Hematopoietic multipotent progenitor cell (in vitro differentiated cells): ENCODE data around the gene HSFX2. TPM values are rescaled to one million over a fixed set of nuclear protein-coding genes. Genes with fewer than 3 reads are reported as not detected.
"Not testable (repeated sequence)": the region's sequence is repeated elsewhere in the genome, so short reads cannot be mapped to it uniquely, and the experiment has no call there.

ENCODE experiments used
- DNase-seq, 3 donors: peaks; one replicate each; pipeline ENCODE4 v3.0.0-alpha.2; 2011 to 2015; ENCODE audit warnings: low read depth in 2 of 3, low spot score in 2 of 3
- total RNA-seq: library from RNA; depleted of rRNA; stranded (reverse); fragments of >200 nt; gene quantifications from one replicate; pipeline ENCODE4 v1.2.3, GENCODE V29; 2012

The HSFX2 gene, protein sequence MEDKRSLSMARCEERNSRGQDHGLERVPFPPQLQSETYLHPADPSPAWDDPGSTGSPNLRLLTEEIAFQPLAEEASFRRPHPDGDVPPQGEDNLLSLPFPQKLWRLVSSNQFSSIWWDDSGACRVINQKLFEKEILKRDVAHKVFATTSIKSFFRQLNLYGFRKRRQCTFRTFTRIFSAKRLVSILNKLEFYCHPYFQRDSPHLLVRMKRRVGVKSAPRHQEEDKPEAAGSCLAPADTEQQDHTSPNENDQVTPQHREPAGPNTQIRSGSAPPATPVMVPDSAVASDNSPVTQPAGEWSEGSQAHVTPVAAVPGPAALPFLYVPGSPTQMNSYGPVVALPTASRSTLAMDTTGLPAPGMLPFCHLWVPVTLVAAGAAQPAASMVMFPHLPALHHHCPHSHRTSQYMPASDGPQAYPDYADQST
- not detected for total RNA-seq

DNA sequence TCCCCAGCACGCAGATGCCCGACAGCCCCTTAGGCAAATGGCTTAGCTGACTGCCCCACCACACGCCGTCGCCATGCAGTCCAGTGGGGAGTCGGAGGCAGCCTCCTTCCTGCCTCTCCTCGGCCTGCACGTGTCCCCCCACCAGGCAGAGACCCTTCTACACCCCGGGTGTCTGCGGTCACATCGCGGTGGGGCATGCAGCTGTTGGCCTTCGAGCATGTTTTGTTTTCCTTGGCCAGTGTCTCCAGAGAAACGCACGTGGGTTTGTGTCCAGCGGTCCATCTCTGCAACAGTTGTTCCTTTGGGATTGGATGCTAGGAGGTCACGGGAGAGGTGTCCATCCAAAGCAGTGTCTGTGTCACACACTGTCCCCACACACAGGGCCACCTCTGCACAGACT lies at the start of gene HSFX2:
Gene HSFX2 (minus strand): TSS at position 101 of the 400 bp plus-strand sequence. CDS start 614 bp downstream, outside the sequence.
- DNase-seq, result not testable (repeated sequence)

DNA sequence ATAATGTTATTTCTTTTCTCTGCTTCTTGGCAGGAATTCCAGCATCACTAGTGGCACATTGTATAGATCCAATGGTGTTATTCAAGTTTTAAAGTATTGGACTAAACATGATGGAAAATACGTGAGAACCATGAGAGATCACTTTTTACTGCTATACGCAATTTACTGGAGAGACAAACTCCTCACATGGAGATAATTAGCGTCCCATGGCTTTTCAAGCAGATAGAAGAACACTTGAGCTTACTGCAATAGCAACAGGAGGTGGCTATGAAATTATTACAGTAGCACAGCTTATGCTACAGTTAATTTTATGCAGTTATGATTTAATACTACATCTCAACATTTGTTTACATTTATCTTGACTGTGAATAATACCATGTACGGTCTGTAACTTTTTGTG lies 48.4 kb upstream of the HSFX2 start:
- no peak for DNase-seq

DNA sequence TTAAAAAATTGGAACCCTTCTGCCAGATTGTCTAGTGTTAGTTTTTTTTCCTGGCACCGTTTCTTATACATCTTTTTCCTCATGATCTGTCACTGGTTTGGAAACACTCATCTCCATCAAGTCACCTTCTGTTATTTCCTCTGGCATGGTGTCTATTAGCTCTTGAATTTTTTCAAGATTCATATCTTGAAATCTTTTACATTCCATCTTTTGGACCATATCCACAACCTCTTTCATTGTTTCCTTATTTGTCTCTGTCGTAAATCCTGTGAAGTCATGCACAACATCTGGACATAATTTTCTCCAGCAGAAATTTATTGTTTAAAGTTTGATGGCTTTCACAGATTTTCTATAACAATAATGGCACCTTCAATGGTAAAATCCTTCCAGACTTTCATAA lies 46.7 kb upstream of the HSFX2 start:
- DNase-seq, result no peak

DNA sequence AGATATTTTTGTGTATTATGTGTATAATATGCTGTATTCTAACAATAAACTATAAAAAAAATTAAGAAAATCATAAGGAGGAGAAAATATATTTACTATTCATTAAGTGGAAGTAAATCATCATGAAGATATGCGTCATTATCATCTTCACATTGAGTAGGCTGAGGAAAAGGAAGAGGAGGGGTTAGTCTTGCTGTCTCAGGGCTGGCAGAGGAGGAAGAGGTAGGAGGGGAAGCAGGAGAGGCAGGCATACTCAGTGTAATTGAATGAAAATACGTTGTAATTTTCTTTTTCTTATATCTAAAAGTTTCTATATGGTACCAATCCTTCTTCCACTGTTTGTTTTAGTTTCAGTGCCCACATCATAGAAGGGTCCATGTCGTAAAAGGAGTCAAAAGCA lies 46.3 kb upstream of the HSFX2 start:
- no peak for DNase-seq

DNA sequence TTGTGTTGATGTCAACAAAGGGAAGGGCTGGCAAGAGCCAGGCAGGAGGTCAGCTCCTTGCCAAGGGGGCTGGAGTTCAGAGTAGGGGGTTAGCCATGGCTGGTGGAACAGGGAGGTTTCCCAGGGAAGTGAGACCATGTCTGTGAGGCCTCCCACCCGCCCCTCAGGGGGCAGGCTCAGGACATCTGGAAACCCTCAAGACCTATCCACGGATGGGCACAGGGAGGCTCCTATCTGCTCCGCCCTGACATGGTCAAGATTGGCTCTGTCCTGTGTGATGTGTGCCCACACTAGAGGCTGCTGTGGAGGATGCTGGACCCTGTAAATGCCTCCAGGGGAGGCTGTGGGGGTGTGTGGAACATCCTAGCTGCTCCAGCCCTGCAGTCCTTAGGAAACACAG lies 44.5 kb upstream of the HSFX2 start:
- DNase-seq, result no peak

DNA sequence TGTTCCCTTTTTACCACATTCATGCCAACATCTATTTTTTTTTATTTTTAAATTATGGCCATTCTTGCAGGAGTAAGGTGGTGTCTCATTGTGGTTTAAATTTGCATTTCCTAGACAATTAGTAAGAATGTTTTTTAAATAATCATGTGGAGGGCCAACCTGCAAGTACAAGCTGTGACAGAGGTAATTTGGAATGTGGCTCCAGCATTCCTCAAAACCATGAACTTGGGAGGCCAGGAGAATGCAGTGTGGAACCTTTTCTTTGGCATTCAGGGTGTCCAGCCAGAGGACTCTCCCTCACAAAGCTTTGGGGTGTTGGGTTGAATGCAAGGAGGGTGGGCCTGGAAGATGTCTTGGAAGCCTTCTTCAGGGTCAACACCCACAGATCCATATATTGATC lies 43.7 kb upstream of the HSFX2 start:
- DNase-seq, result no peak

DNA sequence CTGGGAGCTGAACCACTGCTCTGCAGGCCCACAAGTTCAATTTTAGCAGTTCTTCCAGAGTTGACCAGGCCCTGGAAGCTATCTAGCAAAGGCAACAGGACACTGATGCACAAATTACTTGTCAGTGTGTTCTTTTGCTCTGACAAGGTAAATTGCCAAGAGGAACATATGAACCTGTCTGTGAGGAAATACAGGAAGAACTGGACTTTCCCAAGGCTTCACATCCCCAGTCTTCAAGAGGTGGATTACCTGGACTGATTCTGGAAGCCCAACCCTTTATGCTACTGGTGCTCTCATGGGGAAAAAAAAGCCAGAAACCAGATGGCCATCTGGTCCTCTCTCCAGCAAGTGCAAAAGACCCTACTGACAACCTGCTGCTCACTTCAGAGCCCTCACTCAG lies 38.4 kb upstream of the HSFX2 start:
- DNase-seq, result no peak

DNA sequence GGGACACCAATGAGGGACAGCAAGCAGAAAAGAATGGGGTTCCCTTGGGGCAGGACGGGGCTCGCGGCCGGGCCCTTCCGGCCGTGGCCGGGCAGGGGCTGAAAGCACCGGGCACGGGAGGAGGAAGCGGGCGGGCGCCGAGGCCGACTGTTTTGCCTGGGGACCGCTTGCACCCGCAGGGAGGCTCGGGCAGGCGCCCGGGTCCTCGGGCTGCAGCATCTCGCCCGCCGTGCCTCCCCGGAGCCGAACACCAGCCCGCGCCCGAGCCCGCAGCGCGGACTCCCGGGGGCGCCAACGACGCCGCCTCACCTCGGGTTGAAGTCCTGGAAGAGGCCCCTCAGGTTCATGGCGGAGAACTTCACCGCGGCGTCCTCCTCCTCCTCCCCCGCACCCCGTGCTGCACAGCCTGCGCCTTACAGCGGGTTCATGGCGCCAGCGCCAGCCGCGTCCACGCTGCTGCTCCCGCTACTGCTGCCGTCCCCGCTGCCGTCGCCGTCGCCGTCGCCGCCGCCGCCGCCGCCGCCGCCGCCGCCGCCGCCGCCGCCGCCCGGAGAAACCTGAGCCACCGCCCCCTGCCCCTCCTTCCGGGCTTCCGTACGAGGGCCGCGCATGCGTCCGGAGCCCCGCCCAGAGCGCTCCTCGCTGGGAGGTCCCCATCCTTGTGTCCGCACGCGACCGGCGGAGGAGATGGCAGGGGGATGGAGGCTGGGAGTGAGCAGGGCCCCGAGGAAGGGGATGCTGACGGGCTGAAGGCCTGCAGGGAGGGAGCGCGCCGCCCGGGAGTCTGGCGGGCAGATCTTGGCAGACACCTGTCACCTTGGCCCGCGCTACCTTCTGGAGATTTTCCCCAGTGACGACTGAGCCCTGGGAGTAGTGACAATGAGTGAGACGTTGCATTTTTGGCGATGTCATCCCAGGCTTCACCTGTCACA lies 36.4 kb upstream of the HSFX2 start, which contains the start of gene TMEM185A:
Gene TMEM185A (minus strand): TSS at position 559 of the 932 bp plus-strand sequence. CDS start 212 bp downstream, at position 347.
- peak; percentile 51 to 70 (median 67) for DNase-seq

DNA sequence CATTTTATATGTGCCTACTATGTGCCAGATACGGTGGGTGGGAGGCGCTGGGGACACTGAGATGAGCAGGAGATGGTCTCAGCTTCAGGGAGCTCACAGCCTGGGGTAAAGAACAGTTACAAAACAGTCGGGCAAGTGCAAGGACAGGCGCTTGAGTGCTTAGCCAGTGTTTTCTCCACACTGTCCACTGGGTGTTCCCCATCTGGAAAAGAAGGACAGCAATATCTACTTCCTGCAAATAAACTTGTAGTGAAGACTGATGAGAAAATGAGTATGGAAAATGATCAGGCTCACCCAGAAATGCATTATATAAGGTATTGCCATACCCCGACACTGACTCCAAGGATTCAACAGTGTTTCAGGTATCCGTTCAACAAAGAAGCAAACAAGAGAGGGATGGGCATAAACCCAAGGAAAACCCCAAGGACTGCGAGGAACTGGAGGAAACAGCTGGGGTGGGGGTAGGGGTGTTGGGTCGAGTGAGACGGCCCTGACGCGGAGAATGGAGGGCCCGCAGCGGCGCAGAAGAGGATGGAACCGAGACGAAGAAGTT lies 35.6 kb upstream of the HSFX2 start:
- DNase-seq, result peak in 2 of 3 donors; percentile 12 to 55

DNA sequence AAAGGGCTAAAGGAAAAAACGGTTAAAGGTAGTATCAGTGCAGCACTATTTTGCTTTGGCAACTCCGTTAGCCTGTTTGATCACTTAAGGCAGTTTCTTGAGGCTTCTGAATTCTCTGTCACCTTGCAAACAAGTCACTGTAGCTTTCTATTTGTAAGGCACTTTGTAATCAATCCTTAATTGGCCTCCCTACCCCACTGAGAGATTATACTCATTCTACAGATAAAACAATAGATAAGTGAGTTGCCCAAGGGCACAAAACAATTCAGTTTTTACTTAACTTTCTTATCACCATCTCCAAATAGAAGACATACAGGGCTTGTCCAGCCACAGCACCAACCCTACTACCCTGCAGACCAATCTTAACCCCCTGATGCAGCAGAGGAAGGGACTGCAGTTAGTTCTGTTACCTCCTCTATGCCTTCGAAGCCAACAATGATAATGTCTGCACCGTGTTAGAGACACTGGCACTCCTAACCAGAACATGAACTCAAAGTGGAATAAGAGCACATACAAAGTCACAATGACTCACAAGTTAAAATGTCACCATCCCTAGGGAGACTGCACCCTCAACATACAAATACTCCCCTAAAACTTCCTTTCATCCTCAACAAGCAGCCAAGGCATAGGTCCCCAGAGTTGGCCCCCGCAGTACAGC lies 34.7 kb upstream of the HSFX2 start:
- no peak for DNase-seq

DNA sequence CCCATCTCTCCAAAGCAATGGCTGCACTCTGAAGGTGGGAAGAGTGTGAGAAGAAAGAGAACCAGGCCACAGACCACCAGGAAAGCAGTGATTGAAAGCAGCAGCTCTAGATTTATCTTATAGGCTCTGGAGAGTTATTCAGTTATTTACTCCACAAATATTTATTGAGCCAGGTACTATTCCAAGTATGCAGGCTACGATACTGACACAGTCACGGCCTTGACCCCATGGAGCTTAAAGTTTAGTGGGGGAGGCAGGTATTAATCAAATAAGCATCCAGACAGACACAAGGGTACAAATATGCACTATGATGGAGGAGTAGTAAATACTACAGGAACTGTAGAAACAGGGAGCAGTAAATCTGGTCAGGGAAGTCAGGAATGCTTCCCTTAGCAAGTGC lies 33.7 kb upstream of the HSFX2 start:
- no peak for DNase-seq

DNA sequence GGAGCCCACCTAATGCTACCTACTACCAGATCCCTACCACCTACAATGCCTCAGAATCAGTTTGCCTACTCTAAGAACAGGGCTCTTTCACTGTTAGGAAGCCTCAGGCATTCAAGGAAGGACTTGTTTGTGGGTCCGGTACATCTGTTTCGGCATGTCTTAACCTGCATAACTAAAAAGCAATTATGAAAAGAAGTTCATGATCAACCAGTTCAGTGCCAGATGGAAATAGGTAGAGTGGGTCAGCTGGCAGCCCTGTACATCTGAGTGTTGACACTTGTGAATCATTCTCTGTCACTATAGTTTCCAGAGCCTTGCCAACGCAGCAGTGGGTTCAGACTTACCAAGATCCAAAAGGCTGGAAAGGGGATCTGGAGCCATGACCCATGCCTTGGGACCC lies 33.2 kb upstream of the HSFX2 start:
- DNase-seq, result no peak

DNA sequence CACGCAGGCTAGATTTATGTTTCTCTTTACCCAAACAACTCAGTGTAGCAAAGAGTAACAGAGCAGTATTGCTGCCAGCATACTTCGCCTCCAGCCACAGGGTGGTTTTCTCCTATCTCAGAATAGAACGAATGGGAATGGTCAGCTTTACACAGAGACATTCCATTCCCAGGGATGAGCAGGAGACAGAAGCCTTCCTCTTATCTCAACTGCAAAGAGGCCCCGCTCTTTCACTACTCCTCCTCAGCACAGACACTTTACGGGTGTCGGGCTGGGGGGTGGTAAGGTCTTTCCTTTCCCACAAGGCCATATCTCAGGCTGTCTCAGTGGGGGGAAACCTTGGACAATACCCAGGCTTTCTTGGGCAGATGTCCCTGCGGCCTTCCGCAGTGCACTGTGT lies 31.7 kb upstream of the HSFX2 start:
- DNase-seq, result not testable (repeated sequence)

DNA sequence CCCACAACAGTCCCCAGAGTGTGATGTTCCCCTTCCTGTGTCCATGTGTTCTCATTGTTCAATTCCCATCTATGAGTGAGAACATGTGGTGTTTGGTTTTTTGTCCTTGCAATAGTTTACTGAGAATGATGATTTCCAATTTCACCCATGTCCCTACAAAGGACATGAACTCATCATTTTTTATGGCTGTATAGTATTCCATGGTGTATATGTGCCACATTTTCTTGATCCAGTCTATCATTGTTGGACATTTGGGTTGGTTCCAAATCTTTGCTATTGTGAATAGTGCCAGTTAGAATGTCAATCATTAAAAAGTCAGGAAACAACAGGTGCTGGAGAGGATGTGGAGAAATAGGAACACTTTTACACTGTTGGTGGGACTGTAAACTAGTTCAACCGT lies 24.5 kb upstream of the HSFX2 start:
- not testable (repeated sequence) for DNase-seq

DNA sequence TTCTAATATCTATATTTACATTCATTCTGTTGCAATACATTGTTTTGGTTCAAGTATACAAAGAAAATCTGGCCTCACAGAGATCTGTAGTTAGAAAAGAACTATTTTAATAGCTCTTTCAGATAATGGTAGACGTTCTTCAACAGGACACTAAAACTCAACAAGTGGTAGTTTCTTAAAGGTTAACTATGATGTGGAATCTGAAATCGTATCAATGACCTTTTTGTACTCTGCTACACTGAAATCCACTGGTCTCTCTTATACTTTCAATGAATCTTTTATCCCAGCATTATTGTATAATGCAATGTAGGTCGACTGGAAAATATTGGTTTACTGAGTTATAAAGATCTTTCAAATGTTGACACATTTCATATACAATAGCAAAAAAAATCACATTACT lies 23.8 kb upstream of the HSFX2 start:
- DNase-seq, result no peak

DNA sequence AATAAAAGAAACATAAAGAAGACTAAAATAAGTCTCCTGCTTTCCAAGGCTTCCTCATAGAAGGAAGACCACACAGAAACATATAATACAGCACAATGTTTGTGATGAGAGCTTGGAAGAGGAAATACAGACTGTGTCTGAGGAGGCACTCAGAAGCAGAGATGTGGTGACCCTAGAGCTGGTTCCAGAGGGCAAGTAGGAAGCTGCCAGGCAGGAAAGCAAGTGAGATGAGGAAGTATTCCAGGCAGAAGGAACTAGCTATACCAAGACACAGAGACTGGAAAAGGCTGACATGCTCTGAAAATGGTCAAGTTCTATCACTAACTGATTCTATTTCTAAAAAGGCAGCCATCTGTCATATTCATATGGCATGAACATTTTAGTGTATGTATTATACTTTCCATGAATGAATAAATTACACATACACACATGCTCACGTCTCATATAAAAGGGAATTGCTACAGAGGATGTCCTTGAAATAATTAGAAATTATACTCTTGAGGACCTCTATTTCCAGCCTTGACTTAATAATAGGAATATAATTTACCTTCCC lies 16.6 kb upstream of the HSFX2 start:
- no peak for DNase-seq

DNA sequence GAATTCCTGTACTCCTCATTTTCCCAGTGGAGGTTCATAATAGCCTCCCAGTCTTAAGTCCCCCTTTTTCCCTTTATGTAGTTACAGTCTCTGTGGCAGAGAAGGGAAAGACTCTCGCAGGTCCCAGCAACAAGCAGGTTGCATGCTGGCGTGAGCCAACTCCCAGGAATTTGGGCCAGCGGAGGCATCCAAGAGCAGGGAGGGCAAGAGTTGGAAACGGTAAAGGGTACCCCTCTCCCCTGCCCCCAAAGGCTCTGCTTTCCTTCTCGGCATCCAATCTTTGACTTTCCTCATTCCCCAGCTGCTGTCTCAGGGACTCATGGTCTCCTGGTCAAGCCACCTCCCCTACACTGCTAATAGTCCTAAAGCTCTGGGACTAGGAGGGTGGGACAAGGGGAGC lies 15.4 kb upstream of the HSFX2 start:
- DNase-seq, result no peak

DNA sequence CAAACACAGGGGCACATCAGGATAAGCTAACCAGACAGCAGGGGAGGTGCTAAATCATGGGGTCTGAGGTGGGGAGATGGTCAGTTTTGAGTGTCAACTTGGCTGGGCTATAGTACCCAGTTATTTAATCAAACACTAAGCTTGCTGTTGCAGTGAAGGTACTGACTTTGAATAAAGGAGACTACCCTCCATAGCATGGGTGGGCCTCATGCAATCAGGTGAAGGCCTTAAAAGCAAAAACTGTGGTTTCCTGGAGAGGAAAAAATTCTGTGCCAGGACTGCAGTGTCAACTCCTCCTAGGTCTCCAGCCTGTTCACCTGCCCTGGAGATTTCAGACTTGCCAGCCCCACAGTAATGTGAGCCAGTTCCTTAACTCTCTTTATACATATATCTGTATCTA lies 12.6 kb upstream of the HSFX2 start:
- DNase-seq, result no peak

DNA sequence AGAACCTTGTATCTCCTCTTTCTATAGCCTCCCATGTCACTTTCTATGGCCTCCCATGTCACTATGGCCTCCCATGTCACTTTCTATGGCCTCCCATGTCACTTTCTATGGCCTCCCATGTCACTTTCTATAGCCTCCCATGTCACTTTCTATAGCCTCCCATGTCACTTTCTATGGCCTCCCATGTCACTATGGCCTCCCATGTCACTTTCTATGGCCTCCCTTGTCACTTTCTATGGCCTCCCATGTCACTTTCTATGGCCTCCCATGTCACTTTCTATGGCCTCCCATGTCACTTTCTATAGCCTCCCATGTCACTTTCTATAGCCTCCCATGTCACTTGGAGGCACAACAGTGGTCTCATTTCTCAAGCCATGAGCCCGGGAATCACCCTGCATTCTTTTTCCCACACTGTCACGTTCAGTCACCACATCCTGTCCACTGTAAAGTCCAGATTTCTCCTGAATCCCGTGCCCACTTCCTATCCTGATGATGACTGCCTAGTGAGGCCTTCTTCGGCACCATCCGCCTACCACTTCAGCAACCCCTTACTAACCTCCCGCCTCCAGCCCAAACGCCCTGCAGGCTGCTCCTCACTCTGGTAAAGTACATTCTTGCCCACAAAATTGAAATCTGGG lies 10.3 kb upstream of the HSFX2 start:
- not testable (repeated sequence) for DNase-seq

DNA sequence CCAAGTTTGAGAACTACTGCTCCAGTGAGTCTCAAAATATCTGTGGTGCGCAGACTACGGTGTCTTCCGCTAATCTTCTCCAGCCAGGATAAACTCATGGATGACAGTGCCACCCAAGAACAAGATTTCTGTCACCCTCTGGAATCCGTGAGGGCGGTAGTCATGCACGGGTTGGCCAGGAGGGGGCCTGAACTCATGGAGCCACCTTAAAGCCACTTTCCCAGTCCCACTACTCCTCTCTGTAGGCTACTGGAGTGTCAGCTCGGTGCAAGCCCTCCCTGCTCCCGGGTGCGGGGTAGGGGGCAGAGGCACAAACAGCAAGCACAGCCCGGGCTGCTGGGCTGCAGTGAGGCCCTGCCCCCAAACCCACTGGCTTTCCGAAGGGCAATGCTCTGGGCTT lies 3.5 kb upstream of the HSFX2 start:
- not testable (repeated sequence) for DNase-seq
